COLO668 (cell line): ENCODE data around the gene PPP6R2.
A peak's percentile ranks its signal among the peaks of the same experiment; 100 is the strongest.
"Not testable (repeated sequence)": the region's sequence is repeated elsewhere in the genome, so short reads cannot be mapped to it uniquely, and the experiment has no call there.

Experiments
- DNase-seq: peaks from one replicate; lab custom pipeline; 2025; ENCODE audit not compliant: unreplicated experiment; lab: John Stamatoyannopoulos, UW

PPP6R2 gene

GRCh38 chr22:50339945-50340879 lies 2.9 kb upstream of the PPP6R2 start:
- DNase-seq: no peak

DNA sequence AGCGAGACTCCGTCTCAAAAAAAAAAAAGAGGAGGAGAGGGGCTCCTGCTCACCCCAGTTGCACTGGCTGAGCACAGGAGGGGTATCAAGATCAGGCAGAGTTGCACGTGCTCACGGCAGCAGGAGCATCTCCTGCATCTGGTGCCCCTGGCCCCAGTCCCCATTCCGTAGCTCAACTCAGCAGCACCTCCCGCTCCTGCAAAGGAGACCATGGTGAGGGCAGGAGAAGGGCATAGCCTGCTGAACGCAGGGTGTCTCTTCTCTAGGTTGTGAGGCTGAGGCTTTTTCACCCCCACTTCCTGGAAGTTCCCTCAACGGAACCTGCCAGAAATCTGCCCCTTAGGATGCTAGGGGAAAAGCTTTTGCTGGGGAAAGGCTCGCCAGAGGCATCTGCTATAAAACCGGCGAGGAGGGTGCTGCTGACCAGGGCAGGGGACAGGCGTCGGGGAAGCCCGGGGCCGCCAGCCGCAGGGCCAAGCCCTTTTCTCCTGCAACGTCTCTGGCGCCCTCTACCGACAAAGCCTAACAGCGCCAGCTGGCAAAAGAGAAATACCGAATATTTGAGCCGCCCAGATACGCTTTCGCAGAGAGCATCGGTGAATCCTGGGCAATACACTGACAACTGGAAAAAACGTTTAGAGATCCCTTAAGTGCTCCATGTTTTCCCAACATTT lies 1.0 kb upstream of the PPP6R2 start:
- DNase-seq: peak; percentile 90

- DNase-seq: no peak
These were observed 411 bp downstream of the PPP6R2 start for GRCh38 chr22:50343541-50343935.

DNA sequence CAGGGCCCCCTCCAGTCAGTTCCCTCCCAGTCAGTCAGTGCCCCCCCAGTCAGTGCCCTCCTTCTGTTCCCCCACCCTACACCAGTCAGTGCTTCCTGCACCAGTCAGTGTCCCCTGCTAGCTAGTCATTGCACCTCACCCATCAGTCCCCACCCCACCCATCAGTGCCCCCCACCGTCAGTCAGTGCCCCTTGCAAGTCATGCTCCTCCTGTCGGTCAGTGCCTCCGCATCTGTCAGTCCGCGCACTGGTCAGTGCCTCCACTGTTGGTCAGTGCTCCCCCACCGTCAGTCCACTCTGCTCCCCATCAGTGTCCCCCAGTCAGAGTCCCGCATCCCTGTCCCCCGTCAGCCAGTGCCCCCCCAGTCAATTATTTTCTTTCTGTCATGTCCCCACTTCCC lies 3.3 kb downstream of the PPP6R2 start:
- no peak for DNase-seq

- no peak for DNase-seq
These were observed 4.0 kb downstream of the PPP6R2 start for GRCh38 chr22:50347157-50347556.

GRCh38 chr22:50348058-50348457 lies 4.9 kb downstream of the PPP6R2 start:
- DNase-seq: no peak

DNA sequence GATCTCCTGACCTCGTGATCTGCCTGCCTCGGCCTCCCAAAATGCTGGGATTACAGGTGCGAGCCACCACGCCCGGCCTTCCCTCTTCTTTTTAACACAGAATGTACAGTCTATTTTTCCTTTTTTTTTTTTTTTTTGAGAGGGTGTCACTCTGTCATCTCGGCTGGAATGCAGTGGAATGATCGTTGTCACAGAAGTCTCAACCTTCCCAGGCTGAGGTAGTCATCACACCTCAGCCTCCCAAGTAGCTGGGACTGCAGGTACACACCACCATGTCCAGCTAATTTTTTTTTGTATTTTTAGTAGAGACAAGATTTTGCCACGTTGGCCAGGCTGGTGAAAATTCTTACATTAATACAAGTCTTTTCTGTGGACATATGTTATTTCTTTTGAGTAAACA lies 13.1 kb downstream of the PPP6R2 start:
- DNase-seq: no peak

DNA sequence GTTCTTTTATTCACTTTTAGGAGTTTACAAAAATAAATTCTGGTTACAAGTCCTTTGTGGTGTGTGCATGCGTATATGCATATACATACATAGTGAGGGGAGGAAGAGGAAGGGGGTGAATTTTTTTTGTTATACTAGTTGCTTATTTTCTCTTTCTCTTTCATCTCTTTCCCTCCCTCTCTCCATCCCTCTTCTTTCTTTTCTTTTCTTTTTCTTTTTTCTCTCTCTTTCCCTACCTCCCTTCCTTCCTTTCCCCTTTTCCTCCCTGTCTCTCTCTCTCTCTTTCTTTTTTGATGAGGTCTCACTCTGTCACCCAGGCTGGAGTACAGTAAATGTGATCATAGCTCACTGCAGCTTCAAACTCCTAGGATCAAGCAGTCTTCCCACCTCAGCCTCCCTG lies 14.1 kb downstream of the PPP6R2 start:
- no peak for DNase-seq

- DNase-seq: no peak
These were observed 14.6 kb downstream of the PPP6R2 start for GRCh38 chr22:50357756-50358155.

DNA sequence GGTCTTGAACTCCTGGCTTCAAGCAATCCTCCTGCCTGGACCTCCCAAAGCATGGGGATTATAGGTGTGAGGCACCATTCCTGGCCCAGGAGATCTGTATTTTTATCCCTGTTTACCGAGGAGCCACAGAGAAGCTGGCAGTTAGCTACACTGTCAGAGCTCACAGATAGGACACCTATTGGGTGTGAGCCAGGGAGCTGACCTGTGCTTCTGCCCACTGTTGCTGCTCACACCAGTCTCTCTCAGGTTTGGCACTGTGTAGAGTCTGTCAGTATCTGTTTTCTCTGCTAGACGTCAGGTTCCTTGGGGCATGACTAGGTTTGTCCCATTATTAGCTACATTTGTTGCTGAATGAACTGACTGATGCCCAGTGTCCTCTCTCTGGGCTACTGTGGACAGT lies 17.5 kb downstream of the PPP6R2 start:
- no peak for DNase-seq

DNA sequence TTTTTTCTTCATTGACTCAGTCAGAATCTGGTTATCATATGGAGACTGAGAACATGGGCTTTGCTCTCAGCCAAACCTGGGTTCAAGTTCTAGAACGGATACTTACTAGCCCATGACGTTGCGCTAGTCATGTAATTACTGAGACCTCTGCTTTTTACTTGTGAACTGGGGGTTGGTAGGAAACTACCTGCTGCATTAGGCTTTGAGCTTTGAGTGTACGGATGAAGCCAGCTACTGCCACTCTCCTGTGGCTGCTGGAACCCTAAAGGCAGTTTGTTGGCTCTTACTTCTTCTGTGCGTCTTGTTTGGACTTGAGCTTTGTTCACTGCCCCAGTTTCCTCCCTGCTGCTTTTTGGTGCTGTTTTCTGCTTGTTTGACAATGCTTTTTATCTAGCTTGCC lies 18.1 kb downstream of the PPP6R2 start:
- DNase-seq: no peak

- no peak for DNase-seq
These were observed 18.6 kb downstream of the PPP6R2 start for GRCh38 chr22:50361688-50362087.

- DNase-seq: no peak
These were observed 20.2 kb downstream of the PPP6R2 start for GRCh38 chr22:50363166-50363802.

- not testable (repeated sequence) for DNase-seq
These were observed 20.7 kb downstream of the PPP6R2 start for GRCh38 chr22:50363803-50364194.

- DNase-seq: no peak
These were observed 24.8 kb downstream of the PPP6R2 start for GRCh38 chr22:50367778-50368500.

DNA sequence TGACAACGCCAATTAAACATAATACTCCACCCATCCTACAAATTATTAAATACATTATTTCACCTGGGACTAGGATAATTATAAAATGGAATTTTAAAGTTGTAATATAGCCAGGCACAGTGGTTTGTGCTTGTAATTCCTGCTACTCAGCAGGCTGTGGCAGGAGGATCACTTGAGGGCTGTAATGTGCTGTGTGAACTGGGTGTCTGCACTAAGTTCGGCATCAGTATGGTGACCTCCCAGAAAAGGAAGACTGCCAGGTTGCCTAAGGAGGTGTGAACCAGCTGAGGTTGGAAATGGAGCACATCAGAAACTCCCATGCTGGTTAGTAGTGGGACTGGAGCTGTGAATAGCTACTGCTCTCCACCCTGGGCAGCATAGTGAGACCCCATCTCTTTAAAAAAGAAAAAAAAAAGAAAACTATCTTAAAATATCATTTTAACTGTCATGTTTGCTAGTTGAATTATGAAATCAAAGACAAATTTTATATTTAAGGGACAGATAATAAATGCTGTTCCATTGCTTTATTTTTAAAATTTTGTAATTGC lies 28.0 kb downstream of the PPP6R2 start:
- DNase-seq: no peak

DNA sequence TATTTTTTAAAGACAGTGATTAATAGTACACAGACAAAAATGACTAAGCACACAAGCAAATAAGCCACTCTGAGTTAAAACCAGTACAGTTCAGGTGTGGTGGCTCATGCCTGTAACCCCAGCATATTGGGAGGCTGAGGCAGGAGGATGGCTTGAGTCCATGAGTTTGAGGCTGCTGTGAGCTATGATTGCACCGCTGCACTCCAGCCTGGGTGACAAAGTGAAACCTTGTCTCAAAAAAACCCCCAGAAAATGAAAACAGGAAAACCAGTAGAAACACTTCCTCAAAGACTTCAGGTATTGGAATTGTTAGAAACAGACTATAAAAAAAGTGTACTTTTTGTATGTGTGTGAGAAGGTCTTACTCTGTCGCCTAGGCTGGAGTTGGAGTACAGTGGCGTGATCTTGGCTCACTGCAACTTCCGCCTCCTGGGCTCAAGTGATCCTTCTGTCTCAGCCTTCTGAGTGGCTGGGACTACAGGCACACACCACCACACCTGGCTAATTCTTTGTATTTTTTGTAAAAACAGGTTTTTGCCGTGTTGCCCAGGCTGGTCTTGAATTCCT lies 33.0 kb downstream of the PPP6R2 start:
- no peak for DNase-seq

DNA sequence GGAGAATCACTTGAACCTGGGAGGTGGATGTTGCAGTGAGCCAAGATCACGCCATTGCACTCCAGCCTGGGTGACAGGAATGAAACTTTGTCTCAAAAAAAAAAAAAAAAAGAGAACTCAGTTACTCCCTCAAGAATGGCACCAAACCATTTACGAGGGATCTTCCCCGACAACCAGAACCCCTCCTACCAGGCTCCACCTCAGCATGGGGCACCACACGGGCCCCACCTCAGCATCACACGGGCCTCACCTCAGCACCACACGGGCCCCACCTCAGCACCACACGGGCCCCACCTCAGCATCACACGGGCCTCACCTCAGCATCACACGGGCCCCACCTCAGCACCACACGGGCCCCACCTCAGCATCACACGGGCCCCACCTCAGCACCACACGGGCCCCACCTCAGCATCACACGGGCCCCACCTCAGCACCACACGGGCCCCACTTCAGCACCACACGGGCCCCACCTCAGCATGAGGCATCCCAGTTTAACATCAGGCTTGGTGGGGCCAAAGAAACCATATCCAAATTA lies 38.0 kb downstream of the PPP6R2 start:
- DNase-seq: not testable (repeated sequence)

DNA sequence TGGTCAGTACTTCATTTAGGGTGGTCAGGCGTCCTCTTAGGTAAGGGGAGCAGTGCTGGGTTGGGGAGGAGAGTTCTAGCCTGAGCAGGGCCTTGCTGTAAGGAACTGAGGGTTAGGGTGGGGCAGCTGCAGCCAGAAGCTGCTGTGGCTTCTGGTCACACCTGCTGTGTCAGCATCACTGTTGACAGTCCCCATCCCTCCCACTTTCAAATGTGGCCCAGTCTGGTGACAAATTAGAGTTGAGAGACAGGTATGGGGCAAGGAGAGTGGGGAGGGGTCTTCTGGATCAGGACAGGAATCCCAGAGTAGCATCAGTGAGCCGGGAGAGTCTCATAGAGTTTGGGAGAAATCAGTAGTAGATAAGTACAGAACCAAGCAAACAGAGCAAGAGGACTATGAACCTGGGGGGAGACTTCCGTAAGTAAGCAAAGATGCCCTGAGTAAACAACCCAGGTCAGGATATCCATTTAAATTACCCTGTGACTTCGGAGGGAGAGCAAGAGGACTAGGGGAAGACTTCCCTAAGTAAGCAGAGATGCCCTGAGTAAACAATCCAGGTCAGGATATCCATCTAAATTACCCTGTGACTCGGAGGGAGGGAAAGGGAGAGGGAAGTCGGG lies 53.7 kb downstream of the PPP6R2 start:
- DNase-seq: no peak
